Neural cell (in vitro differentiated cells): Measurements from ENCODE around the gene NSUN6. TPM values are rescaled to one million over a fixed set of nuclear protein-coding genes. Genes with fewer than 3 reads are reported as not detected.

Source experiments
- H2AFZ ChIP-seq: fragments of 200-600, 300-800 bp; sonication (generic), shearing (Covaris generic); 2 replicates; pipeline ENCODE4 v1.6.0; 2014; ENCODE audit warnings: low read depth, mild to moderate bottlenecking, antibody characterized with exemption, low read length, moderate library complexity
- H3F3A ChIP-seq: fragments of 200-600 bp; shearing (Covaris generic); 2 replicates; pipeline ENCODE4 v1.6.1; 2016; ENCODE audit warnings: mild to moderate bottlenecking, moderate library complexity, mixed read lengths, antibody characterized with exemption, low read length; ENCODE audit not compliant: insufficient read depth, poor library complexity, severe bottlenecking
- H3K27ac ChIP-seq: fragments of 200-600, 300-800 bp; sonication (generic), shearing (Covaris generic); 2 replicates; pipeline ENCODE4 v1.5.1; 2014; ENCODE audit warnings: mild to moderate bottlenecking, low read length, moderate library complexity
- H3K27me3 ChIP-seq: fragments of 300-800, 200-600 bp; sonication (generic), shearing (Covaris generic); 2 replicates; pipeline ENCODE4 v1.6.0; 2014; ENCODE audit warnings: mild to moderate bottlenecking, low read depth, low read length, moderate library complexity; ENCODE audit not compliant: insufficient read depth
- H3K36me3 ChIP-seq: fragments of 300-800, 200-600 bp; sonication (generic), shearing (Covaris generic); 2 replicates; pipeline ENCODE4 v1.5.1; 2014; ENCODE audit warnings: mild to moderate bottlenecking, antibody characterized with exemption, low read length, moderate library complexity; ENCODE audit not compliant: insufficient read depth
- H3K4me2 ChIP-seq: fragments of 300-800, 200-600 bp; sonication (generic), shearing (Covaris generic); 2 replicates; pipeline ENCODE4 v1.6.0; 2014; ENCODE audit warnings: mild to moderate bottlenecking, low read length
- H3K4me3 ChIP-seq: fragments of 300-800, 200-600 bp; sonication (generic), shearing (Covaris generic); 2 replicates; pipeline ENCODE4 v1.5.1; 2014; ENCODE audit warnings: mild to moderate bottlenecking, low read length, moderate library complexity
- H3K79me2 ChIP-seq: fragments of 200-600 bp; shearing (Covaris generic); replicated peaks from 2 replicates; pipeline ENCODE4 v1.6.0; 2014; ENCODE audit warnings: mild to moderate bottlenecking, low read length, moderate library complexity; ENCODE audit not compliant: insufficient read depth
- H3K9ac ChIP-seq: fragments of 300-800, 200-600 bp; sonication (generic), shearing (Covaris generic); 2 replicates; pipeline ENCODE4 v1.6.1; 2016; ENCODE audit warnings: mild to moderate bottlenecking, low read length, mixed read lengths
- H3K9me2 ChIP-seq: fragments of 200-600 bp; shearing (Covaris generic); 2 replicates; pipeline ENCODE4 v1.6.1; 2016; ENCODE audit warnings: mild to moderate bottlenecking, low read length, mixed read lengths; ENCODE audit not compliant: insufficient read depth
- H3K9me3 ChIP-seq: fragments of 200-600, 300-800 bp; sonication (generic), shearing (Covaris generic); 2 replicates; pipeline ENCODE4 v1.6.1; 2016; ENCODE audit warnings: mild to moderate bottlenecking, mixed run types, low read length, moderate library complexity, mixed read lengths
- H4K20me1 ChIP-seq: fragments of 200-600 bp; shearing (Covaris generic); 2 replicates; pipeline ENCODE4 v1.6.1; 2016; ENCODE audit warnings: mild to moderate bottlenecking, mixed run types; ENCODE audit not compliant: insufficient read depth
- EP300 ChIP-seq: fragments of 450-650 bp; conservative IDR thresholded peaks from 2 replicates; pipeline ENCODE4 v1.6.1; 2014; ENCODE audit warnings: antibody characterized with exemption, mild to moderate bottlenecking, moderate library complexity; ENCODE audit not compliant: poor library complexity, severe bottlenecking
- EZH2 ChIP-seq: fragments of 200-600, 300-800 bp; shearing (Covaris generic), sonication (generic); IDR thresholded peaks from 2 replicates; pipeline ENCODE4 v1.6.1; 2014; ENCODE audit warnings: antibody characterized with exemption, low read length, borderline replicate concordance, mild to moderate bottlenecking; ENCODE audit not compliant: insufficient read depth, poor library complexity, severe bottlenecking
- MXI1 ChIP-seq: fragments of 450-650 bp; conservative IDR thresholded peaks from 2 replicates; pipeline ENCODE4 v1.6.1; 2014; ENCODE audit warnings: antibody characterized with exemption, mild to moderate bottlenecking; ENCODE audit not compliant: poor library complexity, severe bottlenecking
- POLR2AphosphoS5 ChIP-seq: IDR thresholded peaks from 2 replicates; pipeline ENCODE4 v1.6.1; 2012
- RAD21 ChIP-seq: fragments of 450-650 bp; conservative IDR thresholded peaks from 2 replicates; pipeline ENCODE4 v1.6.1; 2014; ENCODE audit warnings: antibody characterized with exemption, mild to moderate bottlenecking, moderate library complexity
- REST ChIP-seq: IDR thresholded peaks from 2 replicates; pipeline ENCODE4 v1.6.1; 2012; ENCODE audit warnings: borderline replicate concordance
- SMC3 ChIP-seq: fragments of 450-650 bp; conservative IDR thresholded peaks from 2 replicates; pipeline ENCODE4 v1.6.1; 2014; ENCODE audit warnings: antibody characterized with exemption, mild to moderate bottlenecking, moderate library complexity; ENCODE audit not compliant: poor library complexity
- TAF1 ChIP-seq: IDR thresholded peaks from 2 replicates; pipeline ENCODE4 v1.6.1; 2012; ENCODE audit warnings: low read depth
- polyA plus RNA-seq: library from polyadenylated mRNA; depleted of rRNA; stranded (reverse); fragments of >200 nt; gene quantifications from 2 replicates; pipeline ENCODE4 v1.2.3, GENCODE V29; 2014
- TF ChIP-seq, protein P1 (sequence below): fragments of 450-650 bp; IDR thresholded peaks from 2 replicates; pipeline ENCODE4 v1.5.1; 2014; ENCODE audit warnings: antibody characterized with exemption, mild to moderate bottlenecking, moderate library complexity; ENCODE audit not compliant: poor library complexity, severe bottlenecking

Gene NSUN6
- polyA plus RNA-seq, 1 donor from 2014 or later, result 74.6 TPM

GRCh38 chr10:18689498-18689897, 38.1 kb upstream of the NSUN6 start:
- Histone ChIP-seq H4K20me1 (no peaks in the 10 kb centered on the region), H3K4me2 (no peak overlapping the region), H3K27ac (no peak overlapping the region), H2AFZ (no peak overlapping the region), H3K27me3 (no peaks in the 10 kb centered on the region), H3K9ac (no peak overlapping the region), H3K9me2 (no peaks in the 10 kb centered on the region), H3K4me3 (no peak overlapping the region), H3F3A (no peaks in the 10 kb centered on the region), H3K79me2 (no peaks in the 10 kb centered on the region), H3K9me3 (no peaks in the 10 kb centered on the region), H3K36me3 (no peaks in the 10 kb centered on the region)
- no peak for TF ChIP-seq REST
- no peak for TF ChIP-seq MXI1
- TF ChIP-seq POLR2AphosphoS5, result no peak
- TF ChIP-seq EP300, result no peak
- no peak for TF ChIP-seq EZH2
- peak; percentile 80 for TF ChIP-seq SMC3
- TF ChIP-seq TAF1, result no peak
- peak; percentile 86 for TF ChIP-seq RAD21
- TF ChIP-seq, protein P1, sequence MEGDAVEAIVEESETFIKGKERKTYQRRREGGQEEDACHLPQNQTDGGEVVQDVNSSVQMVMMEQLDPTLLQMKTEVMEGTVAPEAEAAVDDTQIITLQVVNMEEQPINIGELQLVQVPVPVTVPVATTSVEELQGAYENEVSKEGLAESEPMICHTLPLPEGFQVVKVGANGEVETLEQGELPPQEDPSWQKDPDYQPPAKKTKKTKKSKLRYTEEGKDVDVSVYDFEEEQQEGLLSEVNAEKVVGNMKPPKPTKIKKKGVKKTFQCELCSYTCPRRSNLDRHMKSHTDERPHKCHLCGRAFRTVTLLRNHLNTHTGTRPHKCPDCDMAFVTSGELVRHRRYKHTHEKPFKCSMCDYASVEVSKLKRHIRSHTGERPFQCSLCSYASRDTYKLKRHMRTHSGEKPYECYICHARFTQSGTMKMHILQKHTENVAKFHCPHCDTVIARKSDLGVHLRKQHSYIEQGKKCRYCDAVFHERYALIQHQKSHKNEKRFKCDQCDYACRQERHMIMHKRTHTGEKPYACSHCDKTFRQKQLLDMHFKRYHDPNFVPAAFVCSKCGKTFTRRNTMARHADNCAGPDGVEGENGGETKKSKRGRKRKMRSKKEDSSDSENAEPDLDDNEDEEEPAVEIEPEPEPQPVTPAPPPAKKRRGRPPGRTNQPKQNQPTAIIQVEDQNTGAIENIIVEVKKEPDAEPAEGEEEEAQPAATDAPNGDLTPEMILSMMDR, result peak; percentile 78

DNA sequence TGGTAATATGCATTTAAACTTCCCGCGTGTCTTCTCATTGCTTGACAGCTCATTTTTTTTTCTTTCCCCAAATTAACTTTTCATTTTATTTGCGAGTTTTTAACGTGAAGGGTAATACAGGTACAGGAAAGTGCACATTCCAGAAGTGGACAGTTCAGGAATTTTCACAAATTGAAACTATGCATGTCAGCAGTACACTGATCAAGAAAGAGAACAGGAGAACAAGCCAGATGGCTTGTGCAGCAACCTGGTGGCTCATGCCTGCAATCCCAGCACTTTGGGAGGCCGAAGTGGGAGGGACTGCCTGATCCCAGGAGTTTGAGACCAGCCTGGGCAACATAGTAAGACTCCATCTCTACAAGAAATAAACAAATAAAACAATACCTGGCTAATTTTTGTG, 36.3 kb upstream of the NSUN6 start:
- no peaks in the 10 kb centered on the region for H3F3A ChIP-seq
- TF ChIP-seq REST (no peak), RAD21 (no peak), EZH2 (no peak), EP300 (no peak), MXI1 (no peak), POLR2AphosphoS5 (no peak), SMC3 (no peak), TAF1 (no peak)
- TF ChIP-seq, protein P1, result no peak
- H3K27ac ChIP-seq, result no peak overlapping the region

More for the DNA sequence above, 36.3 kb upstream of the NSUN6 start:
- H3K79me2 ChIP-seq, result no peaks in the 10 kb centered on the region
- H4K20me1 ChIP-seq, result no peaks in the 10 kb centered on the region
- H3K9ac ChIP-seq, result no peak overlapping the region
- H3K36me3 ChIP-seq, result no peaks in the 10 kb centered on the region
- no peaks in the 10 kb centered on the region for H3K9me2 ChIP-seq
- H3K4me3 ChIP-seq, result no peak overlapping the region
- no peak overlapping the region for H2AFZ ChIP-seq
- H3K27me3 ChIP-seq, result no peaks in the 10 kb centered on the region
- H3K9me3 ChIP-seq, result no peaks in the 10 kb centered on the region
- no peak overlapping the region for H3K4me2 ChIP-seq
